ENCODE data around the gene OLFML2A. TPM values are rescaled to one million over a fixed set of nuclear protein-coding genes. Genes with fewer than 3 reads are reported as not detected.

Gene OLFML2A
- total RNA-seq, 1 donor: 29.7 TPM

GRCh38 chr9:124774129-124774978 lies 2.6 kb upstream of the OLFML2A start:
- Histone ChIP-seq H3K27ac (ENCODE audit: low read depth, low read length) (no peak overlapping the region), H3K9me3 (ENCODE audit: low read depth, low read length) (no peaks in the 10 kb centered on the region), H3K4me2 (ENCODE audit: insufficient read depth, low read length) (no peak overlapping the region), H4K20me1 (ENCODE audit: insufficient read depth, low read length) (peaks cover 6% of the 10 kb centered on the region), H3K79me2 (ENCODE audit: insufficient read depth, low read length) (no peaks in the 10 kb centered on the region), H3K4me3 (ENCODE audit: insufficient read depth, low read length) (no peak overlapping the region), H2AFZ (ENCODE audit: low read length) (no peak overlapping the region), H3K4me1 (ENCODE audit: insufficient read depth, low read length) (peaks cover 20% of the 10 kb centered on the region), H3K36me3 (ENCODE audit: insufficient read depth, low read length) (no peaks in the 10 kb centered on the region), H3K27me3 (ENCODE audit: insufficient read depth, low read length) (peaks cover 28% of the 10 kb centered on the region)
- DNase-seq (ENCODE audit: insufficient read length, low spot score, missing footprints): peak; percentile 99
- peak; percentile 87 for TF ChIP-seq CTCF (IDR thresholded peaks at IDR 0.05; ENCODE audit: extremely low read depth, low read depth, low read length)

DNA sequence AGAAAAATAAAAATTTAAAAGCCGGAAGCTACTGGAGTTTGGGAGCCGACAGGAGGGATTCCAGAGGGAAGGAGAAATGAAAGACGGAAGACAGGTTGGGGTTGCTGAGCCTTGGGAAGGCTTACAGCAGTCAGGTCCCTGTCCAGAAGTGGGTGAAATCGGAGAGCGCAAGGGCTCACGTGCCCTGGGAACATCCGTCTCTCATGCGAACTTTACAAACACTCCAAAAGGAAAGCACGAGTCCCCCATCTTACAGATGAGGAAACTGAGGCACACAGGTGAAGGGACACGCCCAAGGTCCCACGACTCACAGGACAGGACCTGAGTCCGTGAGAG lies 347 bp upstream of the OLFML2A start:
- no peak overlapping the region for H2AFZ ChIP-seq (ENCODE audit: low read length)
- H3K36me3 ChIP-seq (ENCODE audit: insufficient read depth, low read length): no peaks in the 10 kb centered on the region
- peaks cover 13% of the 10 kb centered on the region for H3K27me3 ChIP-seq (ENCODE audit: insufficient read depth, low read length)
- no peaks in the 10 kb centered on the region for H3K79me2 ChIP-seq (ENCODE audit: insufficient read depth, low read length)
- H4K20me1 ChIP-seq (ENCODE audit: insufficient read depth, low read length): no peaks in the 10 kb centered on the region
- peak; percentile 50 for DNase-seq (ENCODE audit: insufficient read length, low spot score, missing footprints)
- H3K9me3 ChIP-seq (ENCODE audit: low read depth, low read length): no peaks in the 10 kb centered on the region
- no peak for TF ChIP-seq CTCF (IDR thresholded peaks at IDR 0.05; ENCODE audit: extremely low read depth, low read depth, low read length)
- peaks cover 28% of the 10 kb centered on the region for H3K4me1 ChIP-seq (ENCODE audit: insufficient read depth, low read length)
- H3K4me2 ChIP-seq (ENCODE audit: insufficient read depth, low read length): peak overlapping the region; percentile 84
- H3K4me3 ChIP-seq (ENCODE audit: insufficient read depth, low read length): peak overlapping the region; percentile 70
- no peak overlapping the region for H3K27ac ChIP-seq (ENCODE audit: low read depth, low read length)

GRCh38 chr9:124778575-124779367 lies 1.8 kb downstream of the OLFML2A start:
- H3K4me3 ChIP-seq (ENCODE audit: insufficient read depth, low read length): no peak overlapping the region
- peak; percentile 81 for DNase-seq (ENCODE audit: insufficient read length, low spot score, missing footprints)
- H3K9me3 ChIP-seq (ENCODE audit: low read depth, low read length): no peaks in the 10 kb centered on the region
- H3K27ac ChIP-seq (ENCODE audit: low read depth, low read length): no peak overlapping the region
- H3K4me2 ChIP-seq (ENCODE audit: insufficient read depth, low read length): peak overlapping the region; percentile 86
- H3K79me2 ChIP-seq (ENCODE audit: insufficient read depth, low read length): no peaks in the 10 kb centered on the region
- H2AFZ ChIP-seq (ENCODE audit: low read length): no peak overlapping the region
- TF ChIP-seq CTCF (IDR thresholded peaks at IDR 0.05; ENCODE audit: extremely low read depth, low read depth, low read length): no peak
- H4K20me1 ChIP-seq (ENCODE audit: insufficient read depth, low read length): no peaks in the 10 kb centered on the region
- H3K4me1 ChIP-seq (ENCODE audit: insufficient read depth, low read length): peaks cover 22% of the 10 kb centered on the region
- no peaks in the 10 kb centered on the region for H3K36me3 ChIP-seq (ENCODE audit: insufficient read depth, low read length)
- peaks cover 13% of the 10 kb centered on the region for H3K27me3 ChIP-seq (ENCODE audit: insufficient read depth, low read length)
